Esophagus muscularis mucosa (tissue), 4 donors: ENCODE data around the gene ESPL1. TPM values are rescaled to one million over a fixed set of nuclear protein-coding genes. Genes with fewer than 3 reads are reported as not detected.

Experiments
- DNase-seq: peaks from one replicate; pipeline ENCODE4 v3.0.0-alpha.2; 2017; ENCODE audit errors: extremely low spot score
- H3K27ac ChIP-seq, 4 donors: fragments of 200-600 bp; sonication (generic); replicated peaks in 1 of 4; 1 replicate in 3 of 4; 2 replicates in 1 of 4; pipeline ENCODE4 v1.5.1; 2016 to 2019; ENCODE audit warnings: mild to moderate bottlenecking in 1 of 4
- H3K27me3 ChIP-seq, 4 donors: fragments of 200-600 bp; sonication (generic); one replicate each; pipeline versions ENCODE4 v1.5.1 to v1.6.0; 2016 to 2019
- H3K36me3 ChIP-seq, 4 donors: fragments of 200-600 bp; sonication (generic); one replicate each; pipeline ENCODE4 v1.5.1; 2016 to 2019
- H3K4me1 ChIP-seq, 4 donors: fragments of 200-600 bp; sonication (generic); one replicate each; pipeline ENCODE4 v1.5.1; 2016 to 2019
- H3K4me3 ChIP-seq, 4 donors: fragments of 200-600 bp; sonication (generic); 1 replicate in 2 of 4; 2 replicates in 2 of 4; pipeline ENCODE4 v1.5.1; 2016 to 2019; ENCODE audit warnings: mild to moderate bottlenecking in 4 of 4, moderate library complexity in 1 of 4
- H3K9me3 ChIP-seq, 4 donors: fragments of 200-600 bp; sonication (generic); 1 replicate in 3 of 4; 2 replicates in 1 of 4; pipeline ENCODE4 v1.5.1; 2016 to 2019
- EP300 ChIP-seq: sonication (generic); formaldehyde crosslinking; IDR thresholded peaks from one replicate; pipeline ENCODE4 v1.6.1; 2017; ENCODE audit warnings: antibody characterized with exemption
- POLR2A ChIP-seq: fragments of 450-650 bp; IDR thresholded peaks from one replicate; pipeline ENCODE4 v1.6.1; 2017; ENCODE audit warnings: antibody characterized with exemption, moderate library complexity, mild to moderate bottlenecking, low read depth
- POLR2AphosphoS5 ChIP-seq, 2 donors: sonication (generic); formaldehyde crosslinking; IDR thresholded peaks; one replicate each; pipeline ENCODE4 v1.6.1; 2017; ENCODE audit warnings: antibody characterized with exemption in 2 of 2
- WGBS: methylation state at CpG from one replicate; pipeline ENCODE4 v1.1.5; 2018; 5-methylcytosine and 5-hydroxymethylcytosine counted together
- intact Hi-C: fragments of 100-400 bp; cut with DNase I; formaldehyde crosslinking; loops from one replicate; pipeline ENCODE4 v1.15.1; 2023
- total RNA-seq, 4 donors: library from RNA; depleted of rRNA; stranded (reverse); fragments of >200 nt; gene quantifications; one replicate each; pipeline versions ENCODE4 v1.1.0 to v1.2.1, GENCODE V29; 2016
- TF ChIP-seq, protein P1 (sequence below), 3 experiments: fragments of 200-600 bp in 2 of 3; fragments of 450-650 bp in 1 of 3; sonication (generic) in 2 of 3; IDR thresholded peaks; one replicate each; pipeline ENCODE4 v1.5.1; 2017 to 2019; ENCODE audit warnings: antibody characterized with exemption in 3 of 3, mild to moderate bottlenecking in 2 of 3, moderate library complexity in 1 of 3

The ESPL1 gene
- total RNA-seq, 4 donors from 2014 or later: under 0.01 to 2.0 (median 0.24) TPM

- Histone ChIP-seq H3K4me1 (no peaks in the 10 kb centered on the region), H3K4me3 (no peak overlapping the region), H3K27me3 (no peaks in the 10 kb centered on the region), H3K9me3 (no peaks in the 10 kb centered on the region), H3K27ac (no peak overlapping the region), H3K36me3 (no peaks in the 10 kb centered on the region)
- WGBS: 94% methylated on average over 4 of the region's 6 CpGs
- no peak for DNase-seq
- intact Hi-C loops: no loop called here
- TF ChIP-seq, protein P1, sequence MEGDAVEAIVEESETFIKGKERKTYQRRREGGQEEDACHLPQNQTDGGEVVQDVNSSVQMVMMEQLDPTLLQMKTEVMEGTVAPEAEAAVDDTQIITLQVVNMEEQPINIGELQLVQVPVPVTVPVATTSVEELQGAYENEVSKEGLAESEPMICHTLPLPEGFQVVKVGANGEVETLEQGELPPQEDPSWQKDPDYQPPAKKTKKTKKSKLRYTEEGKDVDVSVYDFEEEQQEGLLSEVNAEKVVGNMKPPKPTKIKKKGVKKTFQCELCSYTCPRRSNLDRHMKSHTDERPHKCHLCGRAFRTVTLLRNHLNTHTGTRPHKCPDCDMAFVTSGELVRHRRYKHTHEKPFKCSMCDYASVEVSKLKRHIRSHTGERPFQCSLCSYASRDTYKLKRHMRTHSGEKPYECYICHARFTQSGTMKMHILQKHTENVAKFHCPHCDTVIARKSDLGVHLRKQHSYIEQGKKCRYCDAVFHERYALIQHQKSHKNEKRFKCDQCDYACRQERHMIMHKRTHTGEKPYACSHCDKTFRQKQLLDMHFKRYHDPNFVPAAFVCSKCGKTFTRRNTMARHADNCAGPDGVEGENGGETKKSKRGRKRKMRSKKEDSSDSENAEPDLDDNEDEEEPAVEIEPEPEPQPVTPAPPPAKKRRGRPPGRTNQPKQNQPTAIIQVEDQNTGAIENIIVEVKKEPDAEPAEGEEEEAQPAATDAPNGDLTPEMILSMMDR (IDR thresholded peaks at IDR 0.05): no peak
- TF ChIP-seq EP300 (no peak), POLR2AphosphoS5 (IDR thresholded peaks at IDR 0.05) (no peak), POLR2A (no peak)
These were observed 20.2 kb downstream of the ESPL1 start for GRCh38 chr12:53288322-53288721.

- peaks cover 4 to 6% (median 5%) of the 10 kb centered on the region in 4 donors for H3K4me1 ChIP-seq
- no peaks in the 10 kb centered on the region for H3K36me3 ChIP-seq
- H3K4me3 ChIP-seq: no peak overlapping the region
- 100% methylated on average over 1 of the region's 4 CpGs for WGBS
- no peak for DNase-seq
- TF ChIP-seq EP300 (no peak), POLR2AphosphoS5 (IDR thresholded peaks at IDR 0.05) (no peak), POLR2A (no peak)
- no peaks in the 10 kb centered on the region for H3K9me3 ChIP-seq
- no peaks in the 10 kb centered on the region for H3K27me3 ChIP-seq
- no peak overlapping the region for H3K27ac ChIP-seq
- intact Hi-C loops: no loop called here
These were observed 21.8 kb downstream of the ESPL1 start for GRCh38 chr12:53289891-53290290.

DNA sequence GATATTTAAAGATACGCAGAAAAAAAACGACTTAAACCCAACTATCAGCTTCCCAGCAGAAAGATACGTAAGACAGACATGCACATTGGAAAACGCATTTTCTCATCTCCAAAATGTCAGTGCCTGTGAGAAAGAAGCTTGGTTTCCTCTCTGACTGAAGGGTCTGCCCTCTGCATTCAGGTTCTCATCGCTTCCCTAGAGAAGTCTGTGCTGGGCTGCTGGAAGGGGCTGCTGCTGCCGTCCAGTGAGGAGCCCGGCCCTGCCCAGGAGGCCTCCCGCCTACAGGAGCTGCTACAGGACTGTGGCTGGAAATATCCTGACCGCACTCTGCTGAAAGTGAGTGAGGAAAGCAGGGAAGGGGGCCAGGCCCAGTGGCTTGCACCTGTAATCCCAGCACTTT, 22.6 kb downstream of the ESPL1 start:
- WGBS: 85% methylated on average over 9 of the region's 9 CpGs
- Histone ChIP-seq H3K27ac (no peak overlapping the region), H3K9me3 (no peaks in the 10 kb centered on the region), H3K27me3 (no peaks in the 10 kb centered on the region), H3K36me3 (no peaks in the 10 kb centered on the region), H3K4me3 (no peak overlapping the region), H3K4me1 (peaks cover 6 to 9% (median 8%) of the 10 kb centered on the region in 4 donors)
- DNase-seq: no peak
- intact Hi-C loops: no loop called here
- TF ChIP-seq POLR2A: no peak
- TF ChIP-seq EP300: no peak
- no peak for TF ChIP-seq POLR2AphosphoS5 (IDR thresholded peaks at IDR 0.05)

DNA sequence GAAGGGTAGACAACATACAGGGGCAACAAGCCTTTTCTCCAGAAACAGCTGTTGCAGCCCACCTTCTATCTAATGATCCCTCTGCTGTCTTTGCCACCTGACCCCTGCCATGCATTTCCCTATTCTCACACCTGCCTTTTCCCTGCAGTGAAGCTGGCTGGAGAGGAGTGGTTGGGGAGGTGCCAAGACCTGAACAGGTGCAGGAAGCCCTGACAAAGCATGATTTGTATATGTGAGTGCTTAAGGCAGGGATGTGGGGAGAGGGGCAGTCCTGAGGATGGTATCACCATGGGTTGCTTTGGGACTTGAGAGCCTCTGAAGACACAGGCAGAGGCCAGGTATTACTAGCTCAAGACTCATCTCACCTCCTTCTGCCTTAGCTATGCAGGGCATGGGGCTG, 24.3 kb downstream of the ESPL1 start:
- H3K27me3 ChIP-seq: no peaks in the 10 kb centered on the region
- H3K36me3 ChIP-seq: peaks cover 0 to 5% (median 0%) of the 10 kb centered on the region in 4 donors
- H3K4me1 ChIP-seq: peaks cover 20 to 27% (median 25%) of the 10 kb centered on the region in 4 donors
- TF ChIP-seq POLR2A: no peak
- TF ChIP-seq POLR2AphosphoS5 (IDR thresholded peaks at IDR 0.05): no peak
- TF ChIP-seq, protein P1 (IDR thresholded peaks at IDR 0.05): no peak
- no peak for TF ChIP-seq EP300
- intact Hi-C loops: no loop called here
- H3K4me3 ChIP-seq: no peak overlapping the region
- DNase-seq: no peak
- H3K9me3 ChIP-seq: no peaks in the 10 kb centered on the region
- no peak overlapping the region for H3K27ac ChIP-seq

GRCh38 chr12:53295070-53295890, 27.2 kb downstream of the ESPL1 start, which contains the start of gene PFDN5:
Gene PFDN5, plus strand, starts transcription at chr12:53295542. Its CDS starts 26 bp downstream, at chr12:53295568.
- WGBS: 2% methylated on average over 26 of the region's 42 CpGs
- Histone ChIP-seq H3K27me3 (no peaks in the 10 kb centered on the region), H3K4me3 (peak within 1 kb of the TSS; percentile 73 to 88 (median 82)), H3K9me3 (no peaks in the 10 kb centered on the region), H3K27ac (peak within 1 kb of the TSS; percentile 81 to 91 (median 84)), H3K36me3 (peaks cover 0 to 19% (median 9%) of the 10 kb centered on the region in 4 donors), H3K4me1 (peaks cover 30 to 51% (median 47%) of the 10 kb centered on the region in 4 donors)
- peak; percentile 97 for DNase-seq
- intact Hi-C loops: no loop called here
- TF ChIP-seq POLR2AphosphoS5 (IDR thresholded peaks at IDR 0.05) (peak; percentile 85 to 91), EP300 (no peak), POLR2A (peak; percentile 40)
- TF ChIP-seq, protein P1 (IDR thresholded peaks at IDR 0.05): peak; percentile 18 to 39 (median 22)
